Sigmoid colon (tissue), 7 donors: ENCODE data around the gene YBX3. TPM values are rescaled to one million over a fixed set of nuclear protein-coding genes. Genes with fewer than 3 reads are reported as not detected.
A peak's percentile ranks its signal among the peaks of the same experiment; 100 is the strongest.
"Not testable (repeated sequence)": the region's sequence is repeated elsewhere in the genome, so short reads cannot be mapped to it uniquely, and the experiment has no call there.

Experiments
- DNase-seq: peaks from one replicate; pipeline ENCODE4 v3.0.0-alpha.2; 2019
- H3K27ac ChIP-seq, 4 donors: fragments of 200-600 bp; sonication (generic); one replicate each; pipeline ENCODE4 v1.5.1; 2016 to 2019; ENCODE audit warnings: mild to moderate bottlenecking in 1 of 4
- H3K27me3 ChIP-seq, 3 donors: fragments of 200-600 bp; sonication (generic); one replicate each; pipeline ENCODE4 v1.5.1; 2019; ENCODE audit warnings: mild to moderate bottlenecking in 1 of 3
- H3K36me3 ChIP-seq, 4 donors: fragments of 200-600 bp; sonication (generic); one replicate each; pipeline ENCODE4 v1.5.1; 2016 to 2019
- H3K4me1 ChIP-seq, 4 donors: fragments of 200-600 bp; sonication (generic); one replicate each; pipeline ENCODE4 v1.5.1; 2017 to 2019
- H3K4me3 ChIP-seq, 4 donors: fragments of 200-600 bp; sonication (generic); one replicate each; pipeline ENCODE4 v1.5.1; 2017 to 2019; ENCODE audit warnings: mild to moderate bottlenecking in 2 of 4, moderate library complexity in 1 of 4
- H3K9me3 ChIP-seq, 4 donors: fragments of 200-600 bp in 3 of 4; sonication (generic) in 3 of 4; one replicate each; pipeline versions ENCODE4 v1.5.1 to v1.6.1; 2013 to 2019
- EP300 ChIP-seq, 4 donors: sonication (generic); formaldehyde crosslinking; IDR thresholded peaks; one replicate each; pipeline ENCODE4 v1.6.1; 2017; ENCODE audit warnings: antibody characterized with exemption in 4 of 4
- POLR2A ChIP-seq, 2 donors: fragments of 450-650 bp; IDR thresholded peaks; one replicate each; pipeline ENCODE4 v1.6.1; 2016; ENCODE audit warnings: antibody characterized with exemption in 2 of 2, mild to moderate bottlenecking in 2 of 2, moderate library complexity in 2 of 2
- POLR2AphosphoS5 ChIP-seq, 4 donors: sonication (generic); formaldehyde crosslinking; IDR thresholded peaks; one replicate each; pipeline ENCODE4 v1.6.1; 2017; ENCODE audit warnings: antibody characterized with exemption in 4 of 4
- WGBS, 2 donors: extraction: QIAGEN DNeasy Blood & Tissue Kit; methylation state at CpG; one replicate each; pipeline ENCODE4 v1.1.7; 2013; 5-methylcytosine and 5-hydroxymethylcytosine counted together
- intact Hi-C: fragments of 100-400 bp; cut with DNase I; formaldehyde crosslinking; loops from one replicate; pipeline ENCODE4 v1.15.1; 2023
- polyA plus RNA-seq, 3 donors: library from polyadenylated mRNA; stranded (reverse); fragments of 200-250 nt; gene quantifications; one replicate each; pipeline ENCODE4 v1.2.3, GENCODE V29; 2013
- total RNA-seq, 4 donors: library from RNA; depleted of rRNA; stranded (reverse); fragments of >200 nt; gene quantifications; one replicate each; pipeline ENCODE4 v1.1.0, GENCODE V29; 2016
- TF ChIP-seq, protein P1 (sequence below), 4 experiments: fragments of 450-650 bp in 3 of 4; fragments of 200-600 bp in 1 of 4; IDR thresholded peaks; one replicate each; pipeline ENCODE4 v1.5.1; 2016 to 2019; ENCODE audit warnings: antibody characterized with exemption in 4 of 4, mild to moderate bottlenecking in 3 of 4, moderate library complexity in 2 of 4
- donor health status: healthy with polysubstance abuse.
- donor health status: Bipolar disorder and iron deficiency.
- donor health status: healthy.

Gene YBX3
- total and polyA plus RNA-seq, 7 donors, result 81.8 to 596 (median 281) TPM

DNA sequence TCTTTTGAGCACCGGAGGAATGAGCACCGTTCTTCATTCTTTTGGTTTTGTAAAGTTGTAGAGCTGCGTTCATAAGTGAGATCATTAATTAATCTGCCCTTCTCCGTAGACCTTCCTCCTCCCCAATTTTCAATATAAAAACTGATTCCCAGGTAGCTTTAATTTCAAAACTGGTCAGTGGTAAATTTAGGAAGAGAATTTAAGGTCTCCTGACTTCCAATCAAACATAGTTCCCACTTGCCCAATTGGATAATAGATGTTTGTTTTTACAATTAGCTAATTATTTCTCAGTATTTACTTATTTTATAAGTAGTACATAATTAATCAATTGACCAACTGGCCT, 27.2 kb upstream of the YBX3 start:
- DNase-seq, result no peak
- Histone ChIP-seq H3K36me3 (no peaks in the 10 kb centered on the region), H3K4me1 (peaks cover 0 to 10% (median 0%) of the 10 kb centered on the region in 4 donors), H3K27me3 (no peaks in the 10 kb centered on the region), H3K27ac (peak overlapping the region in 2 of 4 donors; percentile 61 to 70), H3K4me3 (peak overlapping the region in 2 of 4 donors; percentile 35 to 42), H3K9me3 (no peaks in the 10 kb centered on the region)
- intact Hi-C loops, result loop anchor here (1.0 to 2.0 kb wide), 2 partner anchors 28 to 137 kb away; partner anchors contain the start of genes MAGOHB and YBX3
- WGBS, 2 donors, result 1% methylated on average over 4 of the region's 4 CpGs
- TF ChIP-seq, protein P1, sequence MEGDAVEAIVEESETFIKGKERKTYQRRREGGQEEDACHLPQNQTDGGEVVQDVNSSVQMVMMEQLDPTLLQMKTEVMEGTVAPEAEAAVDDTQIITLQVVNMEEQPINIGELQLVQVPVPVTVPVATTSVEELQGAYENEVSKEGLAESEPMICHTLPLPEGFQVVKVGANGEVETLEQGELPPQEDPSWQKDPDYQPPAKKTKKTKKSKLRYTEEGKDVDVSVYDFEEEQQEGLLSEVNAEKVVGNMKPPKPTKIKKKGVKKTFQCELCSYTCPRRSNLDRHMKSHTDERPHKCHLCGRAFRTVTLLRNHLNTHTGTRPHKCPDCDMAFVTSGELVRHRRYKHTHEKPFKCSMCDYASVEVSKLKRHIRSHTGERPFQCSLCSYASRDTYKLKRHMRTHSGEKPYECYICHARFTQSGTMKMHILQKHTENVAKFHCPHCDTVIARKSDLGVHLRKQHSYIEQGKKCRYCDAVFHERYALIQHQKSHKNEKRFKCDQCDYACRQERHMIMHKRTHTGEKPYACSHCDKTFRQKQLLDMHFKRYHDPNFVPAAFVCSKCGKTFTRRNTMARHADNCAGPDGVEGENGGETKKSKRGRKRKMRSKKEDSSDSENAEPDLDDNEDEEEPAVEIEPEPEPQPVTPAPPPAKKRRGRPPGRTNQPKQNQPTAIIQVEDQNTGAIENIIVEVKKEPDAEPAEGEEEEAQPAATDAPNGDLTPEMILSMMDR (IDR thresholded peaks at IDR 0.05), result peak in 1 of 4 experiments; percentile 24
- TF ChIP-seq POLR2AphosphoS5 (IDR thresholded peaks at IDR 0.05), result no peak

DNA sequence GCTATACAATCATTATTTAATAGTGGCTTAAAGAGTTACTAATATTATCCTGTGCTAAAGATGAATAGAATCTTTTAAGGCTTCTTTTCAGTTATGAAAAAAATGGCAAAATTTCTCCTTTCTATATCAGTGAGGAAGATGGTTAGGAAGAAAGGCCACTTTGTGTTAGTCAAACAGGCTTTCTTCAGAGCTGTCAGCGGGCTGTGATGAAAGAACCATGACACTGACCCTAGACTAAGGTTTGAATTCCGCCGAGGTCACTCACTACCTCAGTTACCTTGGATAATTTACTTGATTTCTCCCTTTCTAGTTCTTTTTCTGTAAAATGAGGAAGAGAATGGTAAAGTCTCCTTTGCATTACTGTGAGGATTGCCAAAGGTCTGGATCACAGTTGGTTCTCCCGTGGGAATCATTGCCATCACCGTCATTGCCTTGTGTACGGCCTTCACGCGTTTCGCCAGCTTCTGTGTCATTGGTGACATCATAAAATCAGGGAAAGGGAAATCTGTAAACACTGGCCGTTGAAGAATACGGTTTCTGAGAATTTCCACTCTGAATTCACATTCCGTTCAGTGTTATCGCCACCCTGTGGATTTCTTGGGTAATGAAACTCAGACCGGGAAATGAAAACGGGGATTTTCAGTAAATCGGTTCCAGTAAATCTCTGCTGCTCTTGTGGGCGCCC, 26.7 kb upstream of the YBX3 start:
- 10% methylated on average over 17 of the region's 17 CpGs for WGBS, 2 donors
- H3K36me3 ChIP-seq, result no peaks in the 10 kb centered on the region
- H3K9me3 ChIP-seq, result no peaks in the 10 kb centered on the region
- TF ChIP-seq, protein P1 (IDR thresholded peaks at IDR 0.05), result peak; percentile 86 to 94 (median 92)
- TF ChIP-seq EP300 (IDR thresholded peaks at IDR 0.05) (peak in 3 of 4 donors; percentile 49 to 66 (median 57)), POLR2AphosphoS5 (IDR thresholded peaks at IDR 0.05) (peak; percentile 46 to 84 (median 55)), POLR2A (IDR thresholded peaks at IDR 0.05) (no peak)
- no peaks in the 10 kb centered on the region for H3K27me3 ChIP-seq
- peak overlapping the region; percentile 10 to 42 (median 34) for H3K4me3 ChIP-seq
- intact Hi-C loops, result loop anchor here (1.0 to 2.0 kb wide), 2 partner anchors 27 to 137 kb away; partner anchors contain the start of genes MAGOHB and YBX3
- DNase-seq, result peak; percentile 89
- H3K4me1 ChIP-seq, result peaks cover 0 to 10% (median 0%) of the 10 kb centered on the region in 4 donors
- H3K27ac ChIP-seq, result peak overlapping the region; percentile 61 to 70 (median 65)

- intact Hi-C loops, result no loop called here
- 50 to 80% methylated on average over 11 of the region's 11 CpGs for WGBS, 2 donors
Measured at GRCh38 chr12:10747730-10748129, 24.6 kb upstream of the YBX3 start.

GRCh38 chr12:10743420-10743819, 20.3 kb upstream of the YBX3 start:
- H3K4me1 ChIP-seq, DNase-seq, H3K4me3 ChIP-seq, H3K27me3 ChIP-seq, H3K9me3 ChIP-seq, H3K36me3 ChIP-seq, intact Hi-C loops, H3K27ac ChIP-seq: not testable (repeated sequence)
- WGBS, 2 donors, result 89 to 92% methylated on average over 6 of the region's 6 CpGs

More at GRCh38 chr12:10747730-10748129, 24.6 kb upstream of the YBX3 start:
- TF ChIP-seq, protein P1 (IDR thresholded peaks at IDR 0.05), result no peak
- no peak for TF ChIP-seq EP300 (IDR thresholded peaks at IDR 0.05)
- no peak for TF ChIP-seq POLR2A (IDR thresholded peaks at IDR 0.05)
- no peak for TF ChIP-seq POLR2AphosphoS5 (IDR thresholded peaks at IDR 0.05)
- Histone ChIP-seq H3K4me1 (peaks cover 0 to 10% (median 0%) of the 10 kb centered on the region in 4 donors), H3K27ac (no peak overlapping the region), H3K9me3 (no peaks in the 10 kb centered on the region), H3K4me3 (no peak overlapping the region), H3K36me3 (no peaks in the 10 kb centered on the region), H3K27me3 (no peaks in the 10 kb centered on the region)
- no peak for DNase-seq

DNA sequence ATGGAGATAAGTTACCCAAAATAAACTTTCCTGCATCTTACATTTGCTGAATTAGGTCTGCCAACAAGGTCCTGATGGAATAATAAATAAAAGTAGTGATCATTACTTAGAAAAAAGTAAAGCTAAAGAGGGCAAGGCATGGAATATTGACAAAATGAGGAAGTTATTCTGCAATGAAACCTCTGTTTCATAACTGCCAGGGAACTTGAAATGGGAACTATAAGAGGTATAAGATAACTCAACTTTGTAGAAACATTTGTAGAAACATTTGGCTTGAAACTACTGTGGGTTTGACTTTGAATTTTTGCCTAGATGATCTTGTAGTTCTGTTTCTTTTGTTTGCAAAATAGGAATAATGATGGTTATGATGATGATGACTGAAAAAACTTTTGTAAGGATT, 18.7 kb upstream of the YBX3 start:
- H3K36me3 ChIP-seq, result no peaks in the 10 kb centered on the region
- intact Hi-C loops, result no loop called here
- no peak overlapping the region for H3K4me3 ChIP-seq
- no peaks in the 10 kb centered on the region for H3K27me3 ChIP-seq
- H3K9me3 ChIP-seq, result no peaks in the 10 kb centered on the region
- no peak for DNase-seq
- TF ChIP-seq POLR2A (IDR thresholded peaks at IDR 0.05) (no peak), EP300 (IDR thresholded peaks at IDR 0.05) (no peak), POLR2AphosphoS5 (IDR thresholded peaks at IDR 0.05) (no peak)
- TF ChIP-seq, protein P1 (IDR thresholded peaks at IDR 0.05), result no peak
- no peak overlapping the region for H3K27ac ChIP-seq
- no peaks in the 10 kb centered on the region for H3K4me1 ChIP-seq
